Measurements from ENCODE around the gene MLLT3. TPM values are rescaled to one million over a fixed set of nuclear protein-coding genes. Genes with fewer than 3 reads are reported as not detected.

The MLLT3 gene
- total RNA-seq, 1 donor from 2014 or later: 65.8 TPM

DNA sequence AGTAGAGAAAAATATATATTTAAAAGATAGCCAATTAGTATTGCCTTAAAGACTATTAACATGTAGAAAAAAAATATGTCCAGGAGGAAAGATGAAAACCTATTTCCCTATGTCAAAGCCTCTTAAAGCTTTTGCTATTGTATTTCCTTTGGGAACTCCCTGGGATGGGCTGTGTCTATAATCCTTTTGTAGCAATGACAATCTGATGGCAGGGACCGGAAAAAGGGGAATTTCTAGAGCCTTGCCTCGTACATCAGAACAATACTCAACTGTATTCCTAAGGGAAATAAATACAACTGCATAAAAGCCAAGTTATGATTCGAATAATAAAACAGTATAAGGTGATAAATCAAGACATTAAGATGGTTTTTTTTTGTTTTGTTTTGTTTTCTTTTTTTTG lies 257.3 kb downstream of the MLLT3 start:
- Histone ChIP-seq H3K4me1 (ENCODE audit: control insufficient read depth in 3 of 3, insufficient read depth in 3 of 3, low read length in 3 of 3) (peaks cover 0 to 3% (median 0%) of the 10 kb centered on the region in 3 donors), H3K27me3 (ENCODE audit: control insufficient read depth in 3 of 3, insufficient read depth in 3 of 3, low read length in 3 of 3) (no peaks in the 10 kb centered on the region), H3K27ac (ENCODE audit: low read depth, low read length) (no peak overlapping the region), H3K9me3 (ENCODE audit: control insufficient read depth in 3 of 3, low read length in 3 of 3) (no peaks in the 10 kb centered on the region), H3K4me3 (ENCODE audit: low read length in 3 of 3) (no peak overlapping the region), H3K9ac (ENCODE audit: low read depth in 1 of 3, low read length in 3 of 3) (no peak overlapping the region), H3K36me3 (ENCODE audit: control insufficient read depth in 3 of 3, insufficient read depth in 3 of 3, low read length in 3 of 3) (no peaks in the 10 kb centered on the region)

GRCh38 chr9:20363233-20363632 lies 259.1 kb downstream of the MLLT3 start:
- Histone ChIP-seq H3K4me1 (ENCODE audit: control insufficient read depth in 3 of 3, insufficient read depth in 3 of 3, low read length in 3 of 3) (peaks cover 0 to 4% (median 3%) of the 10 kb centered on the region in 3 donors), H3K4me3 (ENCODE audit: low read length in 3 of 3) (no peak overlapping the region), H3K9ac (ENCODE audit: low read depth in 1 of 3, low read length in 3 of 3) (no peak overlapping the region), H3K27ac (ENCODE audit: low read depth, low read length) (no peak overlapping the region), H3K27me3 (ENCODE audit: control insufficient read depth in 3 of 3, insufficient read depth in 3 of 3, low read length in 3 of 3) (no peaks in the 10 kb centered on the region), H3K36me3 (ENCODE audit: control insufficient read depth in 3 of 3, insufficient read depth in 3 of 3, low read length in 3 of 3) (no peaks in the 10 kb centered on the region), H3K9me3 (ENCODE audit: control insufficient read depth in 3 of 3, low read length in 3 of 3) (no peaks in the 10 kb centered on the region)

- Histone ChIP-seq H3K4me3 (ENCODE audit: low read length in 3 of 3) (no peak overlapping the region), H3K9me3 (ENCODE audit: control insufficient read depth in 3 of 3, low read length in 3 of 3) (no peaks in the 10 kb centered on the region), H3K36me3 (ENCODE audit: control insufficient read depth in 3 of 3, insufficient read depth in 3 of 3, low read length in 3 of 3) (no peaks in the 10 kb centered on the region), H3K4me1 (ENCODE audit: control insufficient read depth in 3 of 3, insufficient read depth in 3 of 3, low read length in 3 of 3) (peaks cover 2 to 11% (median 7%) of the 10 kb centered on the region in 3 donors), H3K9ac (ENCODE audit: low read depth in 1 of 3, low read length in 3 of 3) (no peak overlapping the region), H3K27ac (ENCODE audit: low read depth, low read length) (no peak overlapping the region), H3K27me3 (ENCODE audit: control insufficient read depth in 3 of 3, insufficient read depth in 3 of 3, low read length in 3 of 3) (no peaks in the 10 kb centered on the region)
Measured at GRCh38 chr9:20361656-20362570, 260.4 kb downstream of the MLLT3 start.

GRCh38 chr9:20361229-20361628 lies 261.1 kb downstream of the MLLT3 start:
- Histone ChIP-seq H3K9ac (ENCODE audit: low read depth in 1 of 3, low read length in 3 of 3) (no peak overlapping the region), H3K4me1 (ENCODE audit: control insufficient read depth in 3 of 3, insufficient read depth in 3 of 3, low read length in 3 of 3) (peaks cover 9 to 16% (median 12%) of the 10 kb centered on the region in 3 donors), H3K36me3 (ENCODE audit: control insufficient read depth in 3 of 3, insufficient read depth in 3 of 3, low read length in 3 of 3) (no peaks in the 10 kb centered on the region), H3K9me3 (ENCODE audit: control insufficient read depth in 3 of 3, low read length in 3 of 3) (no peaks in the 10 kb centered on the region), H3K27ac (ENCODE audit: low read depth, low read length) (no peak overlapping the region), H3K27me3 (ENCODE audit: control insufficient read depth in 3 of 3, insufficient read depth in 3 of 3, low read length in 3 of 3) (no peaks in the 10 kb centered on the region), H3K4me3 (ENCODE audit: low read length in 3 of 3) (no peak overlapping the region)

DNA sequence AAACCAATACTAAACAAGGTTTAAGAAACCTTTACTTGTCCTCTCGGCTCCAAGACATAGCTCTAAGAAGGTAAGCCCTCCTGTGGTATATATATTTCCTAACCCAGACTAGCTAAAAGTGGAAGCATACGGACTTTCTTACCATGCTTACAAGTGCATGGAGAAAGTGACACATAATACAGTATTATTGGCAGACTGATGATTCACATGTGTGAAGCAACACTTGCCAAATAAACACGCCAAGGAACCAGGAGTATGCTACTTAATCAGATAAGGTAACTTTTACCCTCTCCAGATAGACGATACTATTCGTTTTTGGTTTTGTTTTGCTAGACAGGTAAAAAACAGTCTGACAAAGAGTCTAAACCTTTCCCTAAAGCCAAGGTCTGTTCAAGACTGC lies 264.1 kb downstream of the MLLT3 start:
- Histone ChIP-seq H3K27me3 (ENCODE audit: control insufficient read depth in 3 of 3, insufficient read depth in 3 of 3, low read length in 3 of 3) (no peaks in the 10 kb centered on the region), H3K36me3 (ENCODE audit: control insufficient read depth in 3 of 3, insufficient read depth in 3 of 3, low read length in 3 of 3) (peaks cover 0 to 4% (median 0%) of the 10 kb centered on the region in 3 donors), H3K27ac (ENCODE audit: low read depth, low read length) (no peak overlapping the region), H3K9ac (ENCODE audit: low read depth in 1 of 3, low read length in 3 of 3) (no peak overlapping the region), H3K4me1 (ENCODE audit: control insufficient read depth in 3 of 3, insufficient read depth in 3 of 3, low read length in 3 of 3) (peaks cover 13 to 21% (median 21%) of the 10 kb centered on the region in 3 donors), H3K4me3 (ENCODE audit: low read length in 3 of 3) (peak overlapping the region in 1 of 3 donors; percentile 17), H3K9me3 (ENCODE audit: control insufficient read depth in 3 of 3, low read length in 3 of 3) (no peaks in the 10 kb centered on the region)

DNA sequence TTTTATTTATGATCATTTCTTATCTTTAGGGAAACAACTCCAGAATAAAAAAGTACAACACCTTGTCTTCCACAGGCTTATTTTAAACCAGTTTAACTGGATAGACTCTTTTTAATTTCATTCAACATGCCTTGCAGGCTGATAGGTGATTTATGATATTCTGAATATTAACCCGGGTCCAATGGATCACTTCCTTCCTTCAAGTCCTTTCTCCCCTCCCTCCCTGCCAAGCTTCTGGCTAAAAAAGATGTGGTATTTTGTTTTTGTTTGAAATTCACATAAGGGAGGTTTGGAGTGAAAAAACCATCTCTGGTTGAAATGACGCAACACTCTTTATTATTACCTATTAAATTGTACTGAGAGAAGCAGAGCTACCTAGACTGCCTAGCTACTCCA lies 265.3 kb downstream of the MLLT3 start:
- Histone ChIP-seq H3K27ac (ENCODE audit: low read depth, low read length) (no peak overlapping the region), H3K36me3 (ENCODE audit: control insufficient read depth in 3 of 3, insufficient read depth in 3 of 3, low read length in 3 of 3) (peaks cover 0 to 6% (median 0%) of the 10 kb centered on the region in 3 donors), H3K4me3 (ENCODE audit: low read length in 3 of 3) (no peak overlapping the region), H3K9me3 (ENCODE audit: control insufficient read depth in 3 of 3, low read length in 3 of 3) (no peaks in the 10 kb centered on the region), H3K9ac (ENCODE audit: low read depth in 1 of 3, low read length in 3 of 3) (no peak overlapping the region), H3K27me3 (ENCODE audit: control insufficient read depth in 3 of 3, insufficient read depth in 3 of 3, low read length in 3 of 3) (no peaks in the 10 kb centered on the region), H3K4me1 (ENCODE audit: control insufficient read depth in 3 of 3, insufficient read depth in 3 of 3, low read length in 3 of 3) (peaks cover 13 to 23% (median 22%) of the 10 kb centered on the region in 3 donors)

DNA sequence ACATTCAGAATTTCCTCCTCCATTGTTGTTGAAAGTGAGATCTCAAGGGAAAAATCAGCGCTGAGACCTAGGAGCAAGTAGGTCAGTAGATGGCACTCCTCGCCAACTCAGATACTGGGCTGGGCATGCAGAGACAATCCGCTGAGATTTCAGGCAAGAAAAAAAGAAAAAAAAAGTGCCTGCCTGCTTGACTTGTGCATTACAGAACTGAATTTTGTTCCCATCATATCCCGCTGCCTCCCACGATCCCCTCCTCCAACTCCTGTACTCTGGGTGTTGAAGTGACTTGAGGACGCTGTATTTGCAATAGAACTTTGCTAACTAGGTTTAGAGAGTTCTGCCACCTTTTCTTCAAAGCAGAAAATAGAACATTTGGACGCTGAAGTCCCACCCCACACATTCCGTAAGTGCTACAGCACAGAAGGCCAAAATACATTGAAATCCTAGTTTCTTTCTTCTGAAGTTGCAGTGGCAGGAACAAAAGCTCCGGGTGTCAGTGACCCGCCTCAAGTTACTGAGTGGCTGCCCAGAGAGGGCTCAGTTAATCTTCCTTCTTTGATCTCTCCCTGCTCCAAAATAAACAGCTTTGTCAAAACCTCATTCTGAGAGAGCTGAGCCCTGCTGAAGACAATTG lies 265.8 kb downstream of the MLLT3 start:
- H3K4me3 ChIP-seq (ENCODE audit: low read length in 3 of 3): peak overlapping the region; percentile 32 to 63 (median 53)
- H3K36me3 ChIP-seq (ENCODE audit: control insufficient read depth in 3 of 3, insufficient read depth in 3 of 3, low read length in 3 of 3): peaks cover 0 to 6% (median 0%) of the 10 kb centered on the region in 3 donors
- no peaks in the 10 kb centered on the region for H3K27me3 ChIP-seq (ENCODE audit: control insufficient read depth in 3 of 3, insufficient read depth in 3 of 3, low read length in 3 of 3)
- H3K4me1 ChIP-seq (ENCODE audit: control insufficient read depth in 3 of 3, insufficient read depth in 3 of 3, low read length in 3 of 3): peaks cover 13 to 23% (median 22%) of the 10 kb centered on the region in 3 donors
- no peaks in the 10 kb centered on the region for H3K9me3 ChIP-seq (ENCODE audit: control insufficient read depth in 3 of 3, low read length in 3 of 3)
- peak overlapping the region in 2 of 3 donors; percentile 66 to 70 for H3K9ac ChIP-seq (ENCODE audit: low read depth in 1 of 3, low read length in 3 of 3)
- no peak overlapping the region for H3K27ac ChIP-seq (ENCODE audit: low read depth, low read length)

GRCh38 chr9:20355022-20355421 lies 267.3 kb downstream of the MLLT3 start:
- no peak overlapping the region for H3K4me3 ChIP-seq (ENCODE audit: low read length in 3 of 3)
- no peak overlapping the region for H3K27ac ChIP-seq (ENCODE audit: low read depth, low read length)
- H3K9ac ChIP-seq (ENCODE audit: low read depth in 1 of 3, low read length in 3 of 3): no peak overlapping the region

DNA sequence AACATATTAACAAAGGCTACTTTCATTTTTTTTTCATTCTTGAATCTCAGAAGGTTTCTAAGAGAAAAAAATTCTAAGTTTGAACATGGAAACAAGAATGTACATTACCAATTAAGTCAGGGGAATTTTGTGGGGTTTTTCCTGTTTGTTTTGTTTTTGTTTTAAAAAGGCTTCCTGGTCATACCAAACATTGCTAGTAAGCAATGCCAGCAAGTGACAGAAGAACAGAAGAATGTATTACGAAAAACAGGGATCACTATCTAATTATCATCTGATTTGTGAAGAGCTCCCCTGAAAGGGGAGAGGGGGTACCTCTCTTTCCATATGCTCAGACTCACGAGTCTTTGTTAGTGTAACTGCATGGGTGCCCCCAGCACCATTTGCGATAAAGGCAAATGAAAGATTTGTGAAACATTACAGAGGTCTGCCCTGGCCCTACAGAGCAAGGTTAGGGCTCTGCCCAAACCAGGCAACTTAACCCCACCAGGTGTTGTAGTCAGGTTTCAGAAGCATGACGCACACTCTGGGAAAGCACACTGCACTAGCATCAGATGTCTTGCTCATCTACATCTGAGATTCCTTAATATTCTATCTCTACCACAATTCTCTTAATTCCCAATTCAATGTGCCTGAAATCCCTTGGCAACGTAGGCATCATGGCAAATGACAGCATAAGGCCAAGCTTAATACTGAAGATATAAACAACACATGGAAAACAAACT lies 268.2 kb downstream of the MLLT3 start:
- Histone ChIP-seq H3K9ac (ENCODE audit: low read depth in 1 of 3, low read length in 3 of 3) (no peak overlapping the region), H3K27me3 (ENCODE audit: control insufficient read depth in 3 of 3, insufficient read depth in 3 of 3, low read length in 3 of 3) (no peaks in the 10 kb centered on the region), H3K27ac (ENCODE audit: low read depth, low read length) (no peak overlapping the region), H3K4me1 (ENCODE audit: control insufficient read depth in 3 of 3, insufficient read depth in 3 of 3, low read length in 3 of 3) (peaks cover 13 to 23% (median 22%) of the 10 kb centered on the region in 3 donors), H3K4me3 (ENCODE audit: low read length in 3 of 3) (no peak overlapping the region), H3K36me3 (ENCODE audit: control insufficient read depth in 3 of 3, insufficient read depth in 3 of 3, low read length in 3 of 3) (peaks cover 0 to 6% (median 0%) of the 10 kb centered on the region in 3 donors), H3K9me3 (ENCODE audit: control insufficient read depth in 3 of 3, low read length in 3 of 3) (no peaks in the 10 kb centered on the region)

More at GRCh38 chr9:20355022-20355421, 267.3 kb downstream of the MLLT3 start:
- Histone ChIP-seq H3K4me1 (ENCODE audit: control insufficient read depth in 3 of 3, insufficient read depth in 3 of 3, low read length in 3 of 3) (peaks cover 13 to 23% (median 22%) of the 10 kb centered on the region in 3 donors), H3K9me3 (ENCODE audit: control insufficient read depth in 3 of 3, low read length in 3 of 3) (no peaks in the 10 kb centered on the region), H3K27me3 (ENCODE audit: control insufficient read depth in 3 of 3, insufficient read depth in 3 of 3, low read length in 3 of 3) (no peaks in the 10 kb centered on the region), H3K36me3 (ENCODE audit: control insufficient read depth in 3 of 3, insufficient read depth in 3 of 3, low read length in 3 of 3) (peaks cover 0 to 6% (median 0%) of the 10 kb centered on the region in 3 donors)

Measured in skeletal muscle tissue (tissue), 4 donors.